GM19238 (cell line): ENCODE measurements around the gene RNPS1.
"Not testable (repeated sequence)": the region's sequence is repeated elsewhere in the genome, so short reads cannot be mapped to it uniquely, and the experiment has no call there.

Experiments
- DNase-seq: peaks from one replicate; pipeline ENCODE4 v3.0.0; 2011; ENCODE audit warnings: low spot score; ENCODE audit not compliant: insufficient read length

Gene RNPS1

DNA sequence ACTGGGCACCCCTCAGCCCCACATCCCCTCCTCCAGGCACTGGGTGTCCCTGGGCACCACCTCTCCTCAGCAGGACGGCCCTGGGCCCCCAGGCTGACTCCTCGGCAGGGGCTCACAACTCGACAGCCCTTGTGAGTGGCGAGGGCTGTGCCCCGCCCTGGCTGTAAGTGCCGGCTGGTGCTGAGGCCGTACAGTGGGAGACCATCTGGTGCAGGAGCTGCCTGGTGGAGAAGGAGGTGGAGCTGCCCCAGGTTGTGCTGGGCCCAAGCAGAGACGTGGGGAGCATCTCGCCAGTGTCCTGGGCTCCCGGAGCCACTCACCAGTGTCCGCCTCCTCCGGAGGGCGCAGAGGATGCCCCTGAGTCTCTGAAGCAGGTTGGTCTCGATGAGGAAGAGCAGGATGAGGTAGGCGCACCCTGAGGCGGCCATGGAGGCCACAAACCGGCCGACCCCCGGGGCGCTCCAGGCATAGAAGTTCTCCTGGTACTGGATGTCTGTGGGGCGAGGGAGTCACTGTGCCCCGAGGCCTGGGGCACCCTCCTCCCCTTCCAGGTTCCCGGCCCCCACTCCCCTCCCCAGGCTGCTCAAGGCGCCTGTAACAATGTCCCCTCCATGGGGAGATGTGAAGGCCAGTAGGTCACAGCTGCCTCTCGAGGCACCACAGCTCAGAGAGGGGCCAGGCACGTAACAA lies 15.1 kb upstream of the RNPS1 start:
- DNase-seq: no peak

- DNase-seq: no peak
These were observed 14.3 kb upstream of the RNPS1 start for GRCh38 chr16:2282262-2282661.

GRCh38 chr16:2280981-2281542 lies 13.1 kb upstream of the RNPS1 start:
- no peak for DNase-seq

DNA sequence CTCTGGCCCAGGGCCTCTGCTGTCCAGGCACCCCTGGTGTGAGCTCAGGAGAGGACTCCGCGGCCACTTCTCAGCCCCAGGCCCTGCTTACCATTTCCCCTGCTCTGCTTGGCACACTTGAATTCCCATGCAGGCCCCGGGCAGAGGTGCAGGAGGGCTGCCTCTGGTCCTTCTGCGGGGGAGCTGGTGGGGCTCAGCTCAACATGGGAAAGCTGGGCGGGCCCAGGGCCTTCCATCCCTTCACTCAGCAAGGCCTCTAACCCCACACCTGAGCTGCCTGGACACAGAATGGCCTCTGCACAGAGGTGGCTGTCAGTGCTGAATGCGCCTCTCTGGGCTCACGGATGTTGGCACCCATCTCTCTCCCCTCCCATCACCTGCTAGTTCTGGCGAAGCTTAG lies 12.5 kb upstream of the RNPS1 start:
- DNase-seq: no peak

DNA sequence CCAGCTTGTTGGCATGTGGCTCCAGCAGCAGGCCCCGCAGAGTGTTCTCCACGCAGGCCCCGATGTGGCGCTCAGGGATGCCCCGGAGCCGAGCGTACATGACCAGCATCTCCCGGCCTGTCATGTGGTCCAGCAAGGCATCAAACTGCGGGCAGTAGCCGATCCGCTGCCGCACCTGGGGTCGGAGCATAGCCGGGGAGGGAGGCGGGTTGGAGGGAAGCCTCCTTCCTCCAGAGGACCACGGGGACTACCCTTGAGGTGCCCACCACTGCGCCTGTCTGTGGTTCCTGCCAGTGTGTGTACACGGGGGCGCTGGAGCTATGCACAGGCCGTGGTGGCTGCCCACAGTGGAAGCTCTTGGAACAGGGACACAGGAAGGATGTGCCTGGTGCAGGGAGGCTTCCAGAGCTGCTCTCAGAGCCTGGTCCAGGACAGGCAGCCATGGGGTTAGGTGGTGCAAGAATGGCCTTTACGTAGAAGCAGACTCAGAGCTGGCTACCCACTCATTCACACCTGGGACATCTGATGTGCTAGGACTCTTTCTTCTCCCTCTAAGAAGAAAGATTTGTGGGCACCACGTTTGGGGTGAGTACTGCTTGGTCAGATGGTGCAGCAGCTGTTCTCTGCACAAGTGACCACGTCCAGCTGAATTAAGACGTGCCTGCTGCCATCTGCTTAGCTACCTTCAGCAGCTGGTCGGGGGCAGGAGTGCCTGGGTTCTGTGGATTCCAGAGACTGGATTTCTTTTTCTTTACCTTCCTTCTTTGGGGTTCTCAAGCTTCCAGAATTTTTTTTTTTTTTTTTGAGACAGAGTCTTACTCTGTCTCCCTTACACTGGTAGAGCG lies 11.3 kb upstream of the RNPS1 start:
- no peak for DNase-seq

- DNase-seq: no peak
These were observed 10.3 kb upstream of the RNPS1 start for GRCh38 chr16:2278272-2278608.

DNA sequence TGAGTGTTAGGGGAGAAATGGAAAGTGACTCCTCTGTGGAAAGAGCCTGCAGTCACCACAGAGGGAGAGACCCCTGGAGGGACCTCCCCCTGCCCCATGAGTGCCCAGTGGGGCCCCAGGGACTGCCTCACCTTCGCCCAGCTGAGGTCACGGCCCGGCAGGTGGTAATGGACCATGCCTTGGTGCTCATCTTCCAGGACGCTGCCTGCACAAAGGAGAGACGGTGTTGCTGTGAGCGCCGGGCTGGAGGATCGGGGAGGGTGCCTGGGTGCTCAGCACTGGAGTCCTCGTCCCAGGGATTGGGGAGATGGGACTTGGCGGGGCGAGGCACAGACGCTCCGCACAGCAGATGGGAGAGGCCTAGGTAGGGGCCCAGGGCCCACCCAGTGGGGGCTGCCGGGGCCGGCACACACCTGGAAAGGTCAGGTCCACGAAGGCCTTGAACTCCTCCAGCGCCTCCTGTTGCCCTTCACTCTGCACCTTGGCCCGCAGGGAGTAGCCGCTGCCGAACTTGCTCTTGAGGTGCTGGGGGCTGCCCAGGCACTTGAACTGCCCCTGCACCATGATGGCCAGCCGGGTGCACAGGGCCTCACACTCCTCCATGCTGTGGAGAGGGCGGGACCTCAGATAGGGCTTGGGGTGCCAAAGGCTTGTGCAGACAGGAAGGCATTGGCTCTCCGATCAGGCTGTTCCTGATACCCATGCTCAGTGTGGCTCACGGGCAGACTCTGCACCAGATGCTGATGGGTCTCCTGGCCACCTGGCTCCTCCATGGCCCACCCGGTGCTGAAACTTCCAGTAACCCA lies 9.7 kb upstream of the RNPS1 start:
- no peak for DNase-seq

GRCh38 chr16:2276368-2277195 lies 8.7 kb upstream of the RNPS1 start:
- no peak for DNase-seq

GRCh38 chr16:2275476-2276367 lies 7.8 kb upstream of the RNPS1 start:
- DNase-seq: no peak

- no peak for DNase-seq
These were observed 6.0 kb upstream of the RNPS1 start for GRCh38 chr16:2273931-2274330.

DNA sequence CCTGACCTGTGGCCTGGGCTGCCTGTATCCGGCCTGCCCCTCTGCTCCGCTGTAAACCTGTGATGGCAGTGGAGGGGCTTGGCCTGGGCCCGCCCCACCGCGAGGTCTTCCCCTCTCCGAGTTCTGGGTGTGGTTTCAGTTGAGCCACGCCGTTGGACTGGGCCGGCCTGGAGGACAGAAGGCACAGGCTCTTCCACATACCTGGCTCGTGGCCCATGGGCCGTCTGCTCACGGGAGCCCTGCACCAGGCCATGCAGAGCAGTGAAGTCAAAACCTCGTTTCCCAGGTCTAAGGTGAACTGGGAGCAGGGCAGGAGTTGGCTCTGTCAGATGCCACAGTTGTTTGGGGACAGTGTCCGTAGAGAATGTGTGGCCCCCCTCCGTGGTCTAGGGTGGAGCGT lies 5.6 kb upstream of the RNPS1 start:
- no peak for DNase-seq

GRCh38 chr16:2271848-2272461 lies 4.0 kb upstream of the RNPS1 start:
- no peak for DNase-seq

- DNase-seq: no peak
These were observed 2.9 kb upstream of the RNPS1 start for GRCh38 chr16:2270588-2271470.

DNA sequence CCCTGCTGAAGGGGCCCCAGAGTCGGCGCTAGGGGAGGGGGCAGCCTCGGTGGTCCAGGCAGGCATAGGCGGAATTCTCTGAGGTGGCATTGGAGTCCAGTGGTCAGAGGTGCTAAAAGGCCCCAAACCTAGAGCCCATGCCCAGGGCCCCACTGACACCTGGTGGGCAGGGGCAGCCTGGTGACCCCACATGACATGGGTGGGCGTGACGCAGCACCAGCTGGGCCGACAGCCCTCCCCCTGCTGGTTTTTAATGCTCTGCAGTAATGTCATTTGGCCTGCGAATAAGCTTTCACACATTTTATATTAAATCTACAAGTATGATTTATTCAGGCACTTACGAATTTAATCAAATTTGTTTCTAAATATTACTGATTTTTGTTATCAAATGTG lies 2.1 kb upstream of the RNPS1 start:
- DNase-seq: no peak

DNA sequence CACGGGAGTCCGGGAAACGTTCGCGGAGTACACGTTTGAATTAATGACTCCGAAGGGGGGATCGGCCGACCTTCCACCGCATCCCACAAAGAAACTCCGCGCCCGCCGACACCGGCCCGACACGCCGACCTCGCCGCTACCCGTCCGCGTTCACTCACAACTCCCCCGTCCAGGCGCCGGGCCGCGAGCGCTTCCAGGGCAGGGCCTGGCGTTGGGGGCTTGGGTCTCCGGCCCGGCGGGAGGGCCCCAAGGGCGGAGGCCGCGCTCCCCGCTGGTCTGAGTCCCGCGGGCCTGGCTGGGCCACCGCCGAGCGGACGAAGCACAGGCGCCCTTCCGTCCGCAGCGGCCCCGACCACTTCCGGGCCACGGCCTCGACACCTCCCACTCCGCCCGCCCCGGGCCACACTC lies 417 bp downstream of the RNPS1 start:
- DNase-seq: peak; percentile 50

DNA sequence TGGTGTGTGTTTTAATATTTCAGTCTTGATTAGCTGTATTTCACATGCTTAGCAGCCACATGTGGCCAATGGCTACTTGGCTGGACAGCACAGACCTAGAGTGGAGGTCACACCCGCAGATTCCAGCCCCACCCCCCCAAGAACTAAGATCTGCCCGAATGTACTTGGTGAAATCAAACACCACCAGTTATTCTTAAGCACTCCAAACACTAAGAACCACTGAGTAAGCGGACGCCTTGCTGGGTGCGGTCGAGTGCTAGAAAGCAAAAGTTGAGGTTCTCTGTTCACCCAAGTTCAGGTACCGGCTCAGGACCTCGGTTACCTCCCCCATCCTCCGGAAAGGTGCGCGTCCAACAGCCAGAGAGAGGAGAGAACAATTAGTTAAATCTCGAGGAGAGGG lies 1.0 kb downstream of the RNPS1 start:
- not testable (repeated sequence) for DNase-seq

DNA sequence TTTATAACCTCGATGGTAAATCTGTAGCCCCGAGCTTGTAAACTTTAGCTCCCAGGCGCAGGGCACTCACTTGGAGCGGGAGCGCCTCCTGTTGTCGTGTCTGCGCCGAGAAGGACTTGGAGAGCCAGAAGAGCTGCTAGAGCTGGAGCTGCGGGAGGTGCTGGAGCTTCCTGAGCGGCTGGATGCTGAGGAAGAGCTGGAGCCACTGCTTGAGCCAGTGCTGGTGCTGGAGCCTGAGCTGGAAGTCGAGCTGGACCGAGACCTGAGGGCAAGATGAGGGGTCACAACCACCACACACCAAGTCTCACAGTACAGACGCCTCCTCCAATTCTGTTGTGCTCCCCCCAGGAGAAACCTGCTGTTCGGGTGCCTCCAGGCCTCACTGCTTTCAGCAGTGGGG lies 4.9 kb downstream of the RNPS1 start:
- DNase-seq: not testable (repeated sequence)

- no peak for DNase-seq
These were observed 7.7 kb downstream of the RNPS1 start for GRCh38 chr16:2260250-2260649.

GRCh38 chr16:2258530-2258929 lies 9.4 kb downstream of the RNPS1 start:
- DNase-seq: not testable (repeated sequence)
